HEK293T (cell line): ENCODE measurements around the gene CBFA2T2.

Source experiments
- ARNT ChIP-seq: fragments of 450-650 bp; IDR thresholded peaks from 2 replicates; pipeline ENCODE4 v1.6.1; 2017; ENCODE audit warnings: mild to moderate bottlenecking
- BHLHE40 ChIP-seq: fragments of 450-650 bp; IDR thresholded peaks from 2 replicates; pipeline ENCODE4 v1.6.1; 2016; ENCODE audit warnings: mild to moderate bottlenecking, moderate library complexity, borderline replicate concordance
- TARDBP ChIP-seq: fragments of 450-650 bp; IDR thresholded peaks from 2 replicates; pipeline ENCODE4 v1.6.1; 2016

DNA sequence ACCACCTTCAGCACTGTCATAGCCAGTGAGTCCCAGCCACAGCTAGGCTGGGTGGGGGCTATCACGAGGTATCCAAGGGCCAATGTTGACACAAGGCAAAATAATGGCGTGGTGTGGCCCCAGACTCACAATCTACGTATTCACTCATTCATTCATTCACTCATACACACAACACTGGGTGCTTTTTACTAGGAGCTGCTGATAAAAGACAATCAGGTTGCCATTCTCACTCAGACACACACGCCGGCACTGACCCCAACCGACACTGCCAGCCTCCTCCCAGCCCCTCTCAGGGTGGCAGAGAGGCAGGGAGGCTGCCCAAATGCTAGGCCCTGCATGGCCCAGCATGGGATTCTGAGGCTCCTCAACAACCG, 170.8 kb downstream of the CBFA2T2 start:
- TF ChIP-seq TARDBP, result no peak
- no peak for TF ChIP-seq ARNT
- TF ChIP-seq BHLHE40, result no peak
